Measurements from ENCODE around the gene CSKMT.

DNA sequence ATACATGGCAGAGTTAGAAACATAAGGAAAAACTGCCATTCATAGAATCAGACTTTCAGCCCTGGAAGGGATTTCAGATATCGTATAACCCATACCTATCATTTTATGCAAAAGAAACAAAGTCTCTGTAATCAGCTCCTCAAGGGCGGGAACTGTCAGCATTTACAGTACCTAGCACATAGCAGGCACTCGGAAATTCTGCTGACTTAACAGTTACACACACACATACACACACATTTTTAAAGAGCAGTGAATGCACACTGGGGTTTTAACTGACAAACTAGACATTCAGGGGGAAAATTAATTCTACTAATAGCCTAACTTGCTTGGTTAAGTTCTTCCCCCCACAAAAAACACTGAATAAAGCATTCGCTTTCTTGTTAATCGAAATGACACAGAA is 51.1 kb downstream of the CSKMT start:
- TF ChIP-seq, protein P1, sequence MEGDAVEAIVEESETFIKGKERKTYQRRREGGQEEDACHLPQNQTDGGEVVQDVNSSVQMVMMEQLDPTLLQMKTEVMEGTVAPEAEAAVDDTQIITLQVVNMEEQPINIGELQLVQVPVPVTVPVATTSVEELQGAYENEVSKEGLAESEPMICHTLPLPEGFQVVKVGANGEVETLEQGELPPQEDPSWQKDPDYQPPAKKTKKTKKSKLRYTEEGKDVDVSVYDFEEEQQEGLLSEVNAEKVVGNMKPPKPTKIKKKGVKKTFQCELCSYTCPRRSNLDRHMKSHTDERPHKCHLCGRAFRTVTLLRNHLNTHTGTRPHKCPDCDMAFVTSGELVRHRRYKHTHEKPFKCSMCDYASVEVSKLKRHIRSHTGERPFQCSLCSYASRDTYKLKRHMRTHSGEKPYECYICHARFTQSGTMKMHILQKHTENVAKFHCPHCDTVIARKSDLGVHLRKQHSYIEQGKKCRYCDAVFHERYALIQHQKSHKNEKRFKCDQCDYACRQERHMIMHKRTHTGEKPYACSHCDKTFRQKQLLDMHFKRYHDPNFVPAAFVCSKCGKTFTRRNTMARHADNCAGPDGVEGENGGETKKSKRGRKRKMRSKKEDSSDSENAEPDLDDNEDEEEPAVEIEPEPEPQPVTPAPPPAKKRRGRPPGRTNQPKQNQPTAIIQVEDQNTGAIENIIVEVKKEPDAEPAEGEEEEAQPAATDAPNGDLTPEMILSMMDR (IDR thresholded peaks at IDR 0.05): no peak
- no peak for TF ChIP-seq POLR2A (IDR thresholded peaks at IDR 0.05)

Measured in Peyer's patch (tissue), 4 donors.